Suprapubic skin (tissue), 4 donors: ENCODE measurements around the gene SGCB.

Experiments used
- CTCF ChIP-seq, 2 donors: fragments of 200-600 bp in 1 of 2; fragments of 450-650 bp in 1 of 2; sonication (generic) in 1 of 2; IDR thresholded peaks; one replicate each; pipeline ENCODE4 v1.5.1; 2016 to 2019; ENCODE audit warnings: antibody characterized with exemption in 2 of 2, mild to moderate bottlenecking in 1 of 2, moderate library complexity in 1 of 2
- EP300 ChIP-seq: sonication (generic); formaldehyde crosslinking; IDR thresholded peaks from one replicate; pipeline ENCODE4 v1.6.1; 2017; ENCODE audit warnings: antibody characterized with exemption
- POLR2A ChIP-seq, 2 donors: fragments of 450-650 bp; IDR thresholded peaks; one replicate each; pipeline ENCODE4 v1.6.1; 2017; ENCODE audit warnings: antibody characterized with exemption in 2 of 2, mild to moderate bottlenecking in 2 of 2, moderate library complexity in 2 of 2
- POLR2AphosphoS5 ChIP-seq, 3 donors: sonication (generic); formaldehyde crosslinking; IDR thresholded peaks; one replicate each; pipeline ENCODE4 v1.6.1; 2017; ENCODE audit warnings: antibody characterized with exemption in 3 of 3

- no peak for TF ChIP-seq POLR2A (IDR thresholded peaks at IDR 0.05)
- TF ChIP-seq POLR2AphosphoS5 (IDR thresholded peaks at IDR 0.05), result no peak
- no peak for TF ChIP-seq CTCF (IDR thresholded peaks at IDR 0.05)
- no peak for TF ChIP-seq EP300
Observed at GRCh38 chr4:52036886-52037530, 1.1 kb downstream of the SGCB start.
